GM18909 (cell line): ENCODE data around the gene HUNK.

Experiments
- ATAC-seq: cut with Tn5 transposase; IDR thresholded peaks from one replicate; pipeline ENCODE4 v1.9.1; 2021; ENCODE audit warnings: mild to moderate bottlenecking; ENCODE audit not compliant: unreplicated experiment, poor library complexity

HUNK gene

DNA sequence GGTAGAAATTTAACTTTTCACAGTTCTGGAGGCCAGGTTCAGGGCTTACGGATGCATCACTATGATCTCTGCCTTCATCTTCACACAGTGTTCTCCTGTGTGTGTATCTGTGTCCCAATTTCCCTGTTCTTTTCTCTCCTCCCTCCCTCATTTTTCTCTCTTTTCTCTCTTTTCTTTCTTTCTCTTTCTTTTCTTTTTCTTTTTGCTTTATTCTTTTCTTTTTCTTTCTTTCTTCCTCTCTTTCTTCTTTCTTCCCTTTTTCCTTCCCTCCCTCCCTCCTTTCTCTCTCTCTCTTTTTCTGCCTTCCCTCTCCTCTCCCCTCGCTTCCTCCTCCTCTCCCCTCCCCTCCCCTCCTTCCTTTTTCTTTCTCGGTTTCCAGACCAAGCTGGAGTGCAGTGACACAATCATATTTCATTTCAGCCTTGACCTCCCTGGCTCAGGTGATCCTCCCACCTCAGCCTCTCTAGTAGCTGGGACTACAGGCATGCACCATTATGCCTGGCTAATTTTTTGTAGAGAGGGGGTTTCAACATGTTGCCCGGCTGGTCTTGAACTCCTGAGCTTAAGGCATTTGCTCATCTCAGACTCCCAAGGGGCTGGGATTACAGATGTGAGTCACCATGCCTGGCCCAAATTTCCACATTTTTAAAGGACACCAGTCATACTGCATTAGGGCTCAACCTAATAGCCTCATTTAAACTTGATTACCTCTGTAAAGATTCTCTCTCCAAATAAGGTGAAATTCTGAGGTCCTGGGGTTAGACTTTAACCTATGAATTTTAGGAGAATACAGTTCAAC lies 115.9 kb downstream of the HUNK start:
- no peak for ATAC-seq

DNA sequence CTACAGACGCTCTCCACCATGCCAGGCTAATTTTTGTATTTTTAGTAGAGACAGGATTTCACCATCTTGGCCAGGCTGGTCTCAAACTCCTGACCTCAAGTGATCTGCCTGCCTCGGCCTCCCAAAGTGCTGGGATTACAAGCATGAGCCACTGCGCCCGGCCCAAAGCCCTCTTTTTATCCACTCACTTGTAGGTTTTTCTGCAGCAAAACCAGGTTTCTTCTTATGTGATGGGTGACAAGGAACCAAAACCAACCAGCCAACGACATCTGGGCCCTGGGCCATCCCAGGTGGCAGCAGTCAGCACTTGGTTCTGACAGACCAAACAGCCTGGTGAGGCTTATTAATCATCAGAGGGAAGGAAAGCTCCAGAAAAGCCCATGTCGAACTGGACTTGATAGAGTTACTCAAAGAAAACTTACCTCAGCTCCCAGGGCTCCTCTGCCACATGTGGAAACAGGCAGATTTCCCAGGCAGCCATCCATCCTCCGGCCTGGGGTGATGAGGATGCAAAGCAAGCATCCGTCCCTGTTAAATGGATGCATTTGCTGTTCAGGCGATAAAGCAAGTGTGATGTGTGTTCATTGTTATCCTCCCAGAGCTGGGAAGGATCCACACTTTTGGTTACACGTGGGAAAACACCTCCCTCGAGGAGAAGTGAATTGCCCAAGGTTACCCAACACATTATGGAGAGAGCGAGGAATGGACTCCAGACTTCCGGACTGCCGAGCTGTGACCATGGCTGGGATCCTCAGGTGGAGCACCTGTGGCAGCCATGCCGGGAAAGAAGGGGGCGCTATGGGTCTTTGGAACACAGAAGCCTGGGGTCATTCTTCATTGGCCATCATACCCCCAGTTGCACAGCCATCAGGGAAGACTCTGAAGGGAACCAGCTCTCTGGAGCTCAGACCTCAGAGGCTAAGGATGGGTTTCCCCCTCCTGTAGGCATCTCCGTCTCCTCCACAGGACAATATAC lies 118.8 kb downstream of the HUNK start:
- ATAC-seq = no peak

DNA sequence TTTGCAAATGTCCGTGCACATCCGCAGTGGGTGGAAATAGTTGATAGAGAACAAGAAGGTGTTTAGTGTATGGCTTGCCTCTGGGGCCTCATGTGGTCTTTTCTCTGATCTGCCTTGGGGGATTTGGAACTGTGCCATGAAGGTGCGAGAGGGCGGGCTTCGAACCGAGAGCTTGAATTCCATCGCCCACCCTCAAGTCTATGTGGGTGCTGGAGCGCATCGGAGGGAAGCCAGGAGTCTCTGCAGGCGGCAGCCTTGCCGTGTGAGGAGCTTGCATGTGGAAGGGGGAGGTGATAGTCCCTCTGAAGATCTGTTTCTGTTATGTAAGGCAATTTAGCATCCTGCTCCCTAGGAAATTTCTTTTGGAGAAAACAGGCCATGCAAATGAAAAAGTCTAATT lies 119.6 kb downstream of the HUNK start:
- no peak for ATAC-seq

DNA sequence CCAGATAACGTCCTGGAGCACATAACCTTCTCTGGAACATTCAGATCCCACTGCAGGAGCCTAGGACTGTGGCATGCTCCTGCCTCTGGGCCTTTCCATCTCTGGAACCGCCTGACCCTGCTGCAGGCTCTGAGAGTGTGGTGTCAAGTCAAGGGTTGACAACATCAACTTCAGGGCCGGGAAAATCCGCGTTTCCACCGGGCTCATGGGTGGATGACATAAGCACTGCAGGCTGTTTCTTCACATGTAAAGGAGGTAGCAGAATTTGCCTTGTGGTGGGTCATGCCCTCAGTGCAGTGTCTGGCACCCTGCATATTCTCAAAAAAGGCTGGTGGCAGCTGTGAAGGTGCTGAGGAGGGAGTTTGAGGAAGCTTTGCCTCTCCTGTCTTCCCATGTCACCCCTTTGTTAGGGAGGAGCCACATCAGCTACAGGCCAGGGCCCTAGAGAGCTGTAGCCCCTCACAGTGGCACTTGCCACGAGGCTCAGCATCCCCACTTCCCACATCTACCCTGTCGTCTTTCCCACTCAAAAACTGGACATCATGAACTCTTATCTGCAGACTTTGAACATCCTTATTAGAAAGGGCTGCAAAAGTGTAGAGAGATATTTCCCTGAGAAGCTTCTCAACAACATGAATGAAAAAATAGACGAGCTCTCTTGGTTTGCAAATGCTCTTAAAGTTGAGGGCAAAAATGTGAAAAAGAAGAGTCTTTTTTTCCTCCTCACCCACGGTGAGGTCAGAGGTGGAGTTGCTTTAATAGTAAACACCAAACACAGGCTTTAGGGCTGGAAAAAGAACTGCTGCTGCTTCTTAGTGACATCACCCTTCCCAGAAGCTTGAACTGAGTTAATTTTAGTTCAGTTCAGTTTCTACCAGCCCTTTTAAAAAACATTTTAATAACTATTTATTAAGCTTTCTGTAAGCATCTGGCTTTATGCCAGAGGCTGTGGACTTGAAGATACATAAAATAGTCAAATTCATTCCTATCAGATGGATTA lies 121.3 kb downstream of the HUNK start:
- no peak for ATAC-seq

DNA sequence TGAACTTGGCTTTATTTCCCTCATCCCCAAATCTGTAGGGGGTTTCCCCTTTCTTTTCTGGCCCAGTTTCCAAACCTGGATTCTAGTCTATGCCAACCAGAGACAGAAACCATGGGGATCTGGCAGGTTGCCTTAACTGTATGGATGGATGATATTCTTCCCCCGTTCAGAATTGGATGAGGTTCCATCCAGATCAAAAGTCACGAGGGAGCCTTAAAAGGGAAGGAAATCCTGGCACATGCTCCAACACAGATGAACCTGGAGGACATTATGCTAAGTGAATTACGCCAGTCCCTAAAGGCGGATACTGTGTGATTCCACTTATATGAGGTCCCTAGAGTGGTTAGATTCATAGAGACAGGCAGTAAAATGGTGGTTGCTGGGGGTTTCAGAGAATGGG lies 124.4 kb downstream of the HUNK start:
- ATAC-seq = no peak

DNA sequence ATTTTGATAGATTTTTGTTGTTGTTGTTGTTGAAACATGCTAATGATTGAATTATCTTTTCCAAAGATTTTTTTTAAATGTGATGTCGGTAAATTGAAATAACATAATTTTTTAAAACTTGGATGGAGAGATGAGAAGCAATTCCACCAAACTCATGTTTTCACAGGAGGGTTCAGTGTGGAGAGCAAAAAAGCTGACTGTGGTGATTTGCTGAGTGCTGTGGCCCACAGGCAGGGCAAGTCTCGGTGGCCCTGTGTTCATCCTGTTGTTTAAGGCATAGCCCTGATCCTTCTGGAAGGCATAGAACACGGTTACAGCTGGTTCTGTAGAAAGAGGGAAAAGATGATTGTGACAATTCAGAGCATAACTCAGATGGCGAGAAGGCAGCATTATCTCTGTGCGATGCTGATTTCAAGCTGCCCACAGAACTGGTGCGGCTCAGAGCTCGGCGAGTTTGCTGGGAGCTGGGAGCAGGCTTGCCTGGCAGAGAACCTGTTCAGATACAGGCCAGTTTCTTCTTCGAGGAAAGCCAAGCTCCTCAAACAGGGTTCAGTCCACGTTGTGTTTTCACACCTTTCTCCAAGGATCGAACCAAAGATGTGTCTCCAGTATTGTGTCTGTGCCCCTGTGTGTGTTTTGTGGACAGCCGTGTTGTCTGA lies 127.1 kb downstream of the HUNK start:
- ATAC-seq = no peak

DNA sequence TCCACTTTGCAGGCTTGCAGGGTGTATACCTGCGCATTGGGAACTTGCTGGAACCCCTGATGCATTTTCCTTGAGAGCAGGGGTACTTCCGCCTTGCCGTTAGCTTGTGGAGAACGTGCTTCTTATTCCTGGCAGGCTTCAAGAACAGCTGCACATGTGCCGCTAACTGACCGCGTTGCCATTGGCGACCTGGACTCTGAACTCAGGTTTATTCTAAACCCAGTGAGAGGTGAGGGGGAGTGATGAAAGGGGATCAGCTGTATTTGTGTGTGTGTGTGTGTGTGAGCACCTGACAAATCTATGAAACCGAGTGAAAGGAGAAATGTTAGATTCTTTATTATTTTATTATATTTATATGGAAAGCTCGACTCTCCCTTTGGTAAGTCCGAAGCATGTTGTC lies 128.6 kb downstream of the HUNK start:
- no peak for ATAC-seq

DNA sequence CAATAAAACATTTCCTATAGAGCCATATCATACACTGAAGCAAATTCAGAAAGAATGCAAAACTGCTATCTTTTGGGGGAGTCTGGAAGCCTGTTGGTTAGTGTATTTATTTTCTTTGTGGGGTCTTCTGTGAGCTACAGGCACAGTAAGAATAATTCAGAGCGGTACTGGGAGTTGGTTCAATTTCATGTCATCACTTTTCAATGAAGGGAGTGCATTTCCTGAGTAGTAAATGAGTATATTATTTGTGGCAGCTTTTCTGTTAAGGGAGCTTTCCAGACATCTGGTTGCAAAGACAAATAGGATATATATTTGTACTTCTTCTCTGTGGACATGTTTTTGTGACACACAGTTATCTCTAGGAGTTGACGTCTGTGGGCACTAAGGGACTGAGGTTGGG lies 130.6 kb downstream of the HUNK start:
- no peak for ATAC-seq

DNA sequence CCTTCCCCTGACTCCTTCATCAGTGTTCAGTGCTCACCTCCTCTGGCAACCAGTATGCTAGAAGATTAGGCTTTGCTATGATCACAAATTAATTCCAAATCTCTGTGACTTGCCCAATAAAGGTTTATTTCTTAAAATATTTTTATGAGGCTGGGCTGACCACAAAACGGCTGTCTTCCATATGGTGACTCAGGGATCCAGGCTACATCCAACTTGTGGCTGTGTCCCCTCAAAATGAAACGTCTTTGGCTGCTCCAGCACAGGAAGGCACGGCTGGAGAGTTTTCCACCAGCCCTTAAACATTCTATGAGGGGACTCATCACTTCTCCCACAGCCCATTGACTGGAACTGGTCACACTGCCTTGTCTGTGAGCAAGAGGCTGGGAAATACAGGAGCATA lies 131.5 kb downstream of the HUNK start:
- ATAC-seq = no peak

DNA sequence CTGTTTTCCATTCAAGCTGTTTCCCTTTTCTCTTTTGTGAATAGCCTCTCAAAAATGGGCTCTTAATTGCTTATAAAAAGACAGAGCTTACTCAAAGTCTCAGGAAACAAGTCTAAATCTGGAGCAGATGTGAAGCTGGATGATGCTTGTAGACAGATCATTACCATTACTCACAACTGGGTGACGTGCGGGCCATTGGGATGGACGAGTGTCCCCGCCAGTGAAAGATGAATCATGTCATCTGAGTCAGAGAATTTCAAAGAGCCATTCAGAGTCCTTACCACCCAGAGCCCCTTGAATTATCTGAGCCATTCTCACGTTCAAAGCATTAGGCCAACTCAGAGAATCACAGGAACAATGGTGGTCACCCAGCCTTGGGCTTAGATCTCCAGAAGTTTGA lies 134.6 kb downstream of the HUNK start:
- ATAC-seq = no peak

DNA sequence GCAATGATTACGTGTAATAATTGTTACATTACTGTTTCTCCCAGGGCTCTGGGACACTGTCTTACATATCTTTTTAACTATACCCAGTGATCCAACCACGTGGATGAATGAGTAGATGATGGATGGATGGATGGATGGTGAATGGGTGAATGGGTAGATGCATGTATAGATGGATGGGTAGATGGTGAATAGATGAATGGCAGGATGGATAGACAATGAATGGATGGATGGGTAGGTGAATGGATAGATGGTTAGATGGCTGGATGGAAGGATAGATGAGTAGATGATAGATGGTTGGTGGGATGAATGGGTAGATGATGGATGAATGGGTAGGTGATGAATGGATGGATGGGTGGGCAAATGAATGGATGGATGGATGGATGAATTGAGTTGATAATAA lies 135.9 kb downstream of the HUNK start:
- ATAC-seq = no peak

DNA sequence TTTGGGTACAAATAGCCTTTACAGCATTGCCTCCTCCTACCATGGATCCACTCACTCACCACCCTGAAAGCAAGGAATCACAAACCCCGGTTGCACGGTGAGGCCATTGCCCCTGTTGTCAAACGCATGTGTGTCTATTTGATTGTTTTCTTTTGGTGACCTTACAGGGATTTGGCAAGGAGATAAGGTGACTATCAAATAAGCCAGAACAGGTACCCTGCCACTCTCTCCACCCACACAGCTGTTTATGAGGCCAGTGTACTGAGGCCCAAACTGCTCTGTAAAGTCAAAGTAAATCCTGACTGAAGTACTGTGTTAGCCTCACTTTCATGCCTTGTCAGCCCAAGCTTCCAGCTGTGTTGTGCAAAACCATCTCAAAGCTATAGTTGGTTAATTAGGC lies 136.4 kb downstream of the HUNK start:
- ATAC-seq = no peak

DNA sequence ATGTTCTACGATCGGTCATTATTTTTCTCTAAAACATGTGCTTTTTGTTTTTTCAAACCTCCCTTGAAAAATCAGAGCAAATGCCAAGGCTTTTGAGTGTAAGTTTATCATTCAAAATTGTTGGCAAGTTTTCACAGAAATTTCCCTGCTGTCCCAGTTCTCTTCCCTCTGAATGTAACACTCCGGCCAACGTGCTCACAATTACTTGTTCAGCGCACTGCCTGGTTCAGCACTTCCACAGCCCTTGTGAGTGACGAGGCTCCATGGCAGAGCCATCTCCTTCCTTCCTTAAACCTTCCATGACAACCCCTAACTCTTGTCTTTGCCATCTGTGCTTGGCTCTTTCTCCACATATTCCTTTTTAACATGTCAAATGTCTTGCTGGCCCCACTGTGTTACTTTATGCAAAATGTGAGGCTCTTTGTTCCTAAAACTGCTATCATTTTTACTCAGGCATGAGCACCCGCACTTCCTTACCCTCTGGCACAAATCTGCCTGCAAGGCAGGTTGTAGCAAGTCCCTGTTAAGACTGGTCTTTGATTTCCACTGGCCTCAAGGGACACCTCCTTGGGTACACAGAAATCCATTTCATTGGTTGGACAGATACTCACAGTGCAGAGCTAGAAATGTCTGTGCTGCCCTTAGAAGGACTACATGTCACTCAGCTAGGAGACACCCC lies 142.8 kb downstream of the HUNK start:
- no peak for ATAC-seq

DNA sequence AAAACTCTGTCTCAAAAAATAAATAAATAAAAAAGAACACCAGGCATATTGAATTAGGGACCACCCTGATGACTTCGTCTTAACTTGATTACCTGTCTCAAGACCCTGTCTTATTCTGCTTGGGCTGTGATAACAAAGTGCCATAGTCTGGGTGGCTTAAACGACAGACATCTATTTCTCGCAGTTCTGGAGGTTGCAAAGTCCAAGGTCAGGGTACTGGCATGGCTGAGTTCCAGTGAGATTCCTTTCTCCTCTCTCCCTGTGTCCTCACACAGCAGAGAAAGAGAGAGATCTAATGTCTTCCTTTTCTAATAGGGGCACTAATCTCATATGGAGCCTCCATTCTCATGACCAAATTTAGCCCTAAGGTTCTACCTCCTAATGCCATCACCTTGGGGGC lies 145.6 kb downstream of the HUNK start:
- ATAC-seq = no peak

DNA sequence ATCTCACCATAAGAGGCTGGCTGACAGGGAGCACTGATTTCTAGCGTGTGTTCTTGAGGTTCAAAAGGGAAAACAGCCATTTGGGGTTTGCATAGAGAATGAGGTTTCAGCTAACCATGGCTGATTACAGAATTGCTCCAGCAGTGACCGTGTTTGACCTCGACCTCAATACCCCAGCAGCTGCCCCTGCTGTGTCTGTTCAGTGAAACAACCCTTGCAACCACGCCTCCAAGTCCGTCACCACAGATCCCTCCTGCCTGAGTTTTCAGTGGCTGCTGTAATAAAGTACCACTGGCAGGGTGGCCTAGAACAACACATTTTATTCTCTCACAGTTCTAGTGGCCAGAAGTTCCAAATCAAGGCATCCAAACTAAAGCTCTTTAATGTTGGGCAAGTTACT lies 147.7 kb downstream of the HUNK start:
- ATAC-seq = no peak

DNA sequence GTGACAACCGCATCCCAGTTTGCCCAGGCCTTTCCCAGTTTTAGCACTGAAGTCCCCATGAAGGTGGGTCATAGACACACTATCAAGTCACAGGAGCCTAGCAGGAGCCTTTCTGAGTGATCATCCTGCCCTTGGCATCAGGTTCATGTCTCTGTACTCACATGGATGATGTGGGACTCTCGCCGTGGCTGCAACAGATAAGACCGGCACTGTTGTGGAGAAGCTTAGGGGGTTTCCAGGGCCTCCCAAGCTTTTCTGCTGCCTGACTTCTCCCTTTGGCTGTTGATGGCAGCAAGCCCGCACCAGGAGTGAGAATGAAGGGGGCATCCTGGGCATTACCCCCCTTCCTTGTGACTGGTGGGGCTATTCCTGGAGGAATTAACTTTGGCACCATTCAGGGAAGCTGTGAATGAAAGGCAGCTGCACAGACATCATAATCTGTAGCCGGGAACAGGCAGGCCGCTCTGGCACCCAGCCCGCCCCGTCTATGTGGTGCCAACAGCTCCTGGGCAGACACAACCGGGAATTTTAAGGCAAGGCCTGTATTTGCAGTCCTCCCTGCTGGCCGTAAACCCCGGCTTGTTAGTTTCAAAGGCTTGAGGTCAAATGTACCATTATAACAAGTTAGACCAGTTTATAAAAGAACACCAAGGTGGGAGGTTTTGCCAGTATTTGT lies 148.6 kb downstream of the HUNK start:
- no peak for ATAC-seq

DNA sequence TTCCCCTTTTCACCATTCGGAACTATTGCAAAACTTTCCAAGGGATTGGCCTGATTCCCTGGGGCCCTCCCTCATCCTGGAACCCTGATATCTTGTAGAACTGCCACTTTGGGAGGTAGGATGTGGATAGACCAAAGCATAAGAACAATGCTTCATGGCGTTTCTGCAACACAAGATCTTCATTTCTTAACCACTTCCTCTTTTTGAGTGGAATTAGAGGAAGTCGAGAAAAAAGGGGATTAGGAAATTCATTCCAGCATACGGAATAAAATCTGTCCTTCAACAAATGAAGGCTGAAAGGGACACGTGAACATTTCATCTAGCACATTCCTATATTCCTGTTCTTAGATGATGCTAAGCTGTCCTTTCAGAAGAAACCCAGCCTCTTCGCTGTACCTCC lies 149.3 kb downstream of the HUNK start:
- no peak for ATAC-seq

DNA sequence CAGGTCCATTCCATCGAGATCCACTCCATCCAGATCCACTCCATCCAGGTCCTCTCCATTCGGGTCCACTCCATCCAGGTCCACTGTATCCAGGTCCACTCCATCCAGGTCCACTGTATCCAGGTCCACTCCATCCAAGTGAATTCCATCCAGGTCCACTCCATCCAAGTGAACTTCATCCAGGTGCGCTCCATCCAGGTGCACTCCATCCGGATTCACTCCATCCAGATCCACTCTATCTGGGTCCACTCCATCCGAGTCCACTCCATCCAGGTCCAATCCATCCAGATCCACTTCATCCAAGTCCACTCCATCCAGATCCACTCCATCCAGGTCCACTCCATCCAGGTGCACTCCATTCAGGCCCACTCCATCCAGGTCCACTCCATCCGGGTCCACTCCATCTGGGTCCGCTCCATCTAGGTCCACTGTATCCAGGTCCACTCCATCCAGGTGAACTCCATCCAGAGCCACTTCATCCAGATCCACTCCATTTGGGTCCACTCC lies 157.4 kb downstream of the HUNK start:
- ATAC-seq = no peak

DNA sequence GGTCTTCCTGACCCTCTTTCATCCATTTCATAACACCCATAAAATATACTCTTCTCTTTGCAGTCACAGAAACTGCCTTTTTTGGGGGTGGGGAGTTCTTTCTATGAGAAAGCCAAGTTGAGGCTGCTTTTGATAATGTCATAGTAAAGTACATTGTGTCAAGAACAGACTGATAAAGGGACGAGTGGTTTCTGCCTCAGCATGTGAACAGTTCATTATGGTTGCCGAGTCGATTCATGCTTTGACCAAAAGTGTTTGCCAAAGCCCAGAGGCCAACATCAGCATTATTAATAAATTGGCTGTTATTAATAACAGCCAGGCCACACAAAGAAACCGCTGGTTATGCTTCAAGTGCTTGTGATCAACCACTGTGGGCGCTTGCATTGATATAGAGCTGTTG lies 162.0 kb downstream of the HUNK start:
- ATAC-seq = no peak
